NCI-H446 (cell line): ENCODE data around the gene PTGR3.

Experiments used
- DNase-seq, 2 experiments: peaks; one replicate each; lab custom pipeline; 2025; lab: John Stamatoyannopoulos, UW

PTGR3 gene

GRCh38 chr18:75169411-75169810 is 39.5 kb downstream of the PTGR3 start:
- no peak for DNase-seq

DNA sequence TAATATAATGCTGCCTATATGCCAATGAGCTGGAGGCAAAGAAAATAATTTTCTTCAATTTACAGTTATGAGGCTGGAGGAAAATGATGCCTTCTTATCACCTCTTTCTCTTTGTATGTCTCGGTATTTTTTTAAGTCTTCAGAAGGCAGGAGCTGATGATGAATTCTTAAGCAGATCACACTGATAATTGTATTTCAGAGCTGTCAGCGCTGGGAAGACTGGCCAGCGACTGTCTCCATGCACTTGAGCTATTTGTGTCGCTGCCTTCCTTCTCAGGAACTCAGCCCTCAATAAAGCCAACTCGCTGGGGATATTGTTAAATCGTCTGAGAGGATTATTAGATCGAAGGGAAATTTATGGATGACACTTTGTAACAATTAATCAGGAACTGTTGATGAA is 40.3 kb downstream of the PTGR3 start:
- no peak for DNase-seq

GRCh38 chr18:75167759-75168618 is 41.0 kb downstream of the PTGR3 start:
- peak in 1 of 2 experiments; percentile 29 for DNase-seq

DNA sequence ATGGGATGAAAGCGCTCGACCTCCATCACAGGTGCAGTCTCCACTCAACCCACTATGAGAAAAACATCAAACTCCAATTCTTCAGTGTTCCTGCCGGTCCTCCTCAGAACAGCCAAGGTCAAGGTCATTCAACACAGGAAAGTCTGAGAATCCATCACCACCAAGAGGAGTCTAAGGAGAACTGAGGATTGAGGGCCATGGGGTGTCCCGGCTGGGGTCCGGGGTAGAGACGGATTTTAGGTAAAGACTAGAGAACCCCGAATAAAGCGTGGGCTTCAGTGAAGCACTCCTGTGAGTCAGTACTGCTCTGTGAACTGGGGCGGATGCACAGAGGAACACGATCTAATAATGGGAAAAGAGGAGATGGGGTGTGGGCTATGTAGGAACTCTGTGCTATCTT is 41.8 kb downstream of the PTGR3 start:
- no peak for DNase-seq

DNA sequence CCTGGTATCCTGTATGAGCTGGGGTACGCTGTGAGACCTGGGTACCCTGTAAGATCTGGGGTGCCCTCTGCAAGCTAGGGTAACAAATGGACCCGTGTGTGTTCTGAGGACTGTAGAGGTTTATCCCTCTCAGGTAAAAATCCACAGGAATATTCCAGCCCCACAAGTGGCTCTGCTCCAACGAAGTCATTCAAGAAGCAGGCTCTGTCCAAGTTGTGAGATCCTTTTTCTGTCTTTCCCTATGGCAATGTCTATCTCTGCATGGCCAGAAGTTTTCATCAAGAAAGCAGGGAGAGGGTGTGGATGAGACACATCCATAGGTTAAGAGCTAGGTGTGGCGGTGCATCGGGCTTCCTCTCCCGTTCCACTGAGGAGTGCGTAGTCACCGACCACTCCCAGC is 43.0 kb downstream of the PTGR3 start:
- DNase-seq = no peak

- no peak for DNase-seq
Measured at GRCh38 chr18:75164479-75164878, 44.5 kb downstream of the PTGR3 start.

DNA sequence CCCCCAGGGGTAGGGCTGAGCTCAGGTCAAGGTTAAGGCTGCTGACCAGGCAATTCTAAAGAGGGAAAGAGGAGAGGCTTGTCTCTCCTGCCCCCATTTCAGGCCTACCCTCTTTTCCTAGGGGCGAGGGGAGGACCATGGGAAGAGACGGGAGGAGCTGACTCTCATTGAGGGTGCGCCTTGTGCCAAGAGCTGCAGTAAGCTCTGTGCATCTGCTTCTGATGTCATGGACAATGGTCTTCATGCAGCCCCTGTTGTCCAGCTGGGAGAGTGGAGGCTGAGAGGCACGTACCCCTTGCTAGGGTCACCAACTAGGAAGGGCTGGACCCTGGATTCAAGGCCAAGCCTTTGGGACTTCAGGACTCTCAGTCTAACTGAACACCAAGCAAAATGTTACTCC is 45.2 kb downstream of the PTGR3 start:
- DNase-seq = no peak

- DNase-seq = no peak
Measured at GRCh38 chr18:75162978-75163377, 46.0 kb downstream of the PTGR3 start.

- no peak for DNase-seq
Measured at GRCh38 chr18:75162467-75162866, 46.5 kb downstream of the PTGR3 start.

DNA sequence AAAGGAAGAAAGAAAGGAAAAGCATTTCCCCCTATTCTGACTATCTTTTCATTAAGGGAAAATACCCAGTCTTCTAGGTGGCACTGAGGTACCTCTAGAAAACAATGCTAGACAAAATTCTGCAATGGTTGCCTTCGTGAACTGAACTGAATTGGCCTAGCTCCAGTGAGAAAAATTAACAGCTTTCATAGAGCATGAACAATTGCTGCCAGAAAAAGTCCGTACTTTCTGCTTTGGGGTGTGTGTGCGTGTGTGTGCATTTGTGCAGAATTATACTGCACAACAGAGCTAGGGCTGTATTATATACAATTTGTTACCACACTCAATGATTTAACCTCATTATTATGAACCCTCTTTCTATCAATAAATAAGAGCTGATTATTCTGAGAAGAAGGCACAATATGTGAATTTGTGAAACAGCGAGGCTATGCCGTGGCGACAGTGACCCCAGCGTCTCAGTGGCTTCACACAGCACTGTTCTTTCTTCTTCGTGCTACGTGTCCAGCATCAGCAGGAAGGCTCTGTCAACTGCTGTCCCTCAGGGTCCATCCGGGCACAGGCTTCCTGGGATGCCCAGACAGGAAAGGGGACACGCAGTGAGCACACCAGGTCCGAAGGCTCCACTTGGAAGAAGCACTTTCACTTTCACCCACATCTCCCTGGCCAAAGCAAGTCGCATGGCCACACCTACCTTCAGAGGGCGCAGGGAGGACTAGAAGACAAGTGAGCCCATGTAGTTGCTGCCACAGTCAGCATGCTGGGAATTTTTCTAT is 47.5 kb downstream of the PTGR3 start:
- no peak for DNase-seq

DNA sequence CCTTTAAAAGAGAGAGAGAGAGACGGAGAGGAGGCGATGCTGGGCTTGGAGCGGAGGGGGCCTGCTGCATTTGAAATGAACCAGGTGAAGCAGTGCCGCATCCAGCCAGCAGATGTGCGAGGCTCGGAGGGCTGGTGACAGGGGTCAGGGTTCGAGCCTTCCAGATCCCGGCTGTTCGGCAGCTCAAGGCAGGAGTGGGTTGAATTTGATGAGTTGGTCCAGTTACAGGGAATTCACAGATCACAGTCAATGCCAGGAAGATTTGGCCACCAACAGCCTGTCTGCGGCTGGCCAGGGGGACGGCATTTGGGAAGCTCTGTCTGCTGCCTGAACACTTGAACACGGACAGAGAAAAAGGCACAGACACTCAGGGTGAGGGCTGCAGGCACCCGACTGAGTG is 48.6 kb downstream of the PTGR3 start:
- DNase-seq = no peak

GRCh38 chr18:75159646-75160356 is 49.1 kb downstream of the PTGR3 start:
- DNase-seq = no peak

DNA sequence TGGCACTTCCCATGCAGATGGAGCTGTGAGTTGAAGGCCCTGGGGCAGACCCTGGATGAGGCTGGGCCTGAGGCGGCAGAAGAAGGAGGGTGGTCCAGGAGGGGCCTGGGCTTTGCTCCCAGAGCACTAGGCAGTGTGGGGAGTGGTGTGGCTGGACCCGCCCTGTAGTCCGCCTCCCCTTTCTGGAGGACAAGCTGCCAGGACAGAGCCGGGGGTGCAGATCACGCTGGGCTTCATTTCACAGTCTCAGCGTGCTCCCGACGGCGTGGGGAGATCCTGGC is 49.8 kb downstream of the PTGR3 start:
- DNase-seq = no peak
